Sigmoid colon (tissue), 7 donors: ENCODE measurements around the gene PTPN11. TPM values are rescaled to one million over a fixed set of nuclear protein-coding genes. Genes with fewer than 3 reads are reported as not detected.

Experiments
- DNase-seq: peaks from one replicate; pipeline ENCODE4 v3.0.0-alpha.2; 2019
- H3K27ac ChIP-seq, 4 donors: fragments of 200-600 bp; sonication (generic); one replicate each; pipeline ENCODE4 v1.5.1; 2016 to 2019; ENCODE audit warnings: mild to moderate bottlenecking in 1 of 4
- H3K27me3 ChIP-seq, 3 donors: fragments of 200-600 bp; sonication (generic); one replicate each; pipeline ENCODE4 v1.5.1; 2019; ENCODE audit warnings: mild to moderate bottlenecking in 1 of 3
- H3K36me3 ChIP-seq, 4 donors: fragments of 200-600 bp; sonication (generic); one replicate each; pipeline ENCODE4 v1.5.1; 2016 to 2019
- H3K4me1 ChIP-seq, 4 donors: fragments of 200-600 bp; sonication (generic); one replicate each; pipeline ENCODE4 v1.5.1; 2017 to 2019
- H3K4me3 ChIP-seq, 4 donors: fragments of 200-600 bp; sonication (generic); one replicate each; pipeline ENCODE4 v1.5.1; 2017 to 2019; ENCODE audit warnings: mild to moderate bottlenecking in 2 of 4, moderate library complexity in 1 of 4
- H3K9me3 ChIP-seq, 4 donors: fragments of 200-600 bp in 3 of 4; sonication (generic) in 3 of 4; one replicate each; pipeline versions ENCODE4 v1.5.1 to v1.6.1; 2013 to 2019
- CTCF ChIP-seq, 4 experiments: fragments of 450-650 bp in 3 of 4; fragments of 200-600 bp in 1 of 4; IDR thresholded peaks; one replicate each; pipeline ENCODE4 v1.5.1; 2016 to 2019; ENCODE audit warnings: antibody characterized with exemption in 4 of 4, mild to moderate bottlenecking in 3 of 4, moderate library complexity in 2 of 4
- EP300 ChIP-seq, 4 donors: sonication (generic); formaldehyde crosslinking; IDR thresholded peaks; one replicate each; pipeline ENCODE4 v1.6.1; 2017; ENCODE audit warnings: antibody characterized with exemption in 4 of 4
- POLR2A ChIP-seq, 2 donors: fragments of 450-650 bp; IDR thresholded peaks; one replicate each; pipeline ENCODE4 v1.6.1; 2016; ENCODE audit warnings: antibody characterized with exemption in 2 of 2, mild to moderate bottlenecking in 2 of 2, moderate library complexity in 2 of 2
- POLR2AphosphoS5 ChIP-seq, 4 donors: sonication (generic); formaldehyde crosslinking; IDR thresholded peaks; one replicate each; pipeline ENCODE4 v1.6.1; 2017; ENCODE audit warnings: antibody characterized with exemption in 4 of 4
- WGBS, 2 donors: extraction: QIAGEN DNeasy Blood & Tissue Kit; methylation state at CpG; one replicate each; pipeline ENCODE4 v1.1.7; 2013; 5-methylcytosine and 5-hydroxymethylcytosine counted together
- intact Hi-C: fragments of 100-400 bp; cut with DNase I; formaldehyde crosslinking; loops from one replicate; pipeline ENCODE4 v1.15.1; 2023
- polyA plus RNA-seq, 3 donors: library from polyadenylated mRNA; stranded (reverse); fragments of 200-250 nt; gene quantifications; one replicate each; pipeline ENCODE4 v1.2.3, GENCODE V29; 2013
- total RNA-seq, 4 donors: library from RNA; depleted of rRNA; stranded (reverse); fragments of >200 nt; gene quantifications; one replicate each; pipeline ENCODE4 v1.1.0, GENCODE V29; 2016
- donor health status: healthy with polysubstance abuse.
- donor health status: Bipolar disorder and iron deficiency.
- donor health status: healthy.

The PTPN11 gene
- total and polyA plus RNA-seq, 7 donors = 30.3 to 111 (median 81.6) TPM

GRCh38 chr12:112503512-112503911 lies 84.8 kb downstream of the PTPN11 start:
- no peaks in the 10 kb centered on the region for H3K9me3 ChIP-seq
- TF ChIP-seq EP300 (IDR thresholded peaks at IDR 0.05) (no peak), POLR2AphosphoS5 (IDR thresholded peaks at IDR 0.05) (no peak), CTCF (IDR thresholded peaks at IDR 0.05) (no peak), POLR2A (IDR thresholded peaks at IDR 0.05) (no peak)
- no peak overlapping the region for H3K4me3 ChIP-seq
- intact Hi-C loops = no loop called here
- H3K36me3 ChIP-seq = peaks cover 0 to 73% (median 47%) of the 10 kb centered on the region in 4 donors
- no peaks in the 10 kb centered on the region for H3K27me3 ChIP-seq
- H3K4me1 ChIP-seq = no peaks in the 10 kb centered on the region
- no peak for DNase-seq
- WGBS, 2 donors = 80 to 93% methylated on average over 4 of the region's 4 CpGs
- no peak overlapping the region for H3K27ac ChIP-seq

DNA sequence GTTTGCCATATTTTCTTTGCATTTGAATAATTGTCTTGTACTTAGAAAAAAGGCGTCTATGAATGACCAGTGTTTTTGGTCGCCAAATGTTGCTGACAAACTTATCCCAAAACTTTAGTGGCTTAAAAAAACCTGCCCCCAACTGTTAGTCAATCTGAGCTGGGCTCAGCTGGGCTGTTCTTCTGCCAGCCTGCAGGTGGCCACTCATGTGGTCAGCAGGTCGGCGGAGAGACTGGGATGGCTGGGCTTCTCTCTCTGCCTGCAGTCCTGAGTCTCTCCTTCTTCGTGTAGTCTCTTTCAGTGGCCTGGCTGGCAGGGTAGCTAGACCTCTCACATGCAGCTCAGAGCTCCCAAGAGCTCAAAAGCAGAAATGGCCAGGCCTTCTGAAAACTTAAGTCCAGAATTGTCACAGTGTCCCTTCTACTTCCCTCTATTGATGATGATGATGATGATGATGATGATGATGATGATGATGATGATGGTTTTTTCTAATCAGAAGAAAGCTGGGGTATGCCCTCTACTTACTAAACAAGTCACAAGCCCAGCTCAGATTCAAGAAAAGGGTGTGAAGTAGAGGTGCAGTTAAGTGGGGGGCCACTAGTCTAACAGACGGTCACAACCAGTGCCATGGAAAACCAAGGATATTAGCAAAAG lies 87.9 kb downstream of the PTPN11 start:
- Histone ChIP-seq H3K4me1 (no peaks in the 10 kb centered on the region), H3K27me3 (no peaks in the 10 kb centered on the region), H3K36me3 (peaks cover 0 to 77% (median 43%) of the 10 kb centered on the region in 4 donors), H3K27ac (no peak overlapping the region), H3K4me3 (no peak overlapping the region), H3K9me3 (no peaks in the 10 kb centered on the region)
- intact Hi-C loops = no loop called here
- TF ChIP-seq POLR2AphosphoS5 (IDR thresholded peaks at IDR 0.05) (no peak), EP300 (IDR thresholded peaks at IDR 0.05) (no peak), POLR2A (IDR thresholded peaks at IDR 0.05) (no peak), CTCF (IDR thresholded peaks at IDR 0.05) (no peak)
- WGBS, 2 donors = 96% methylated on average over 6 of the region's 6 CpGs
- no peak for DNase-seq

DNA sequence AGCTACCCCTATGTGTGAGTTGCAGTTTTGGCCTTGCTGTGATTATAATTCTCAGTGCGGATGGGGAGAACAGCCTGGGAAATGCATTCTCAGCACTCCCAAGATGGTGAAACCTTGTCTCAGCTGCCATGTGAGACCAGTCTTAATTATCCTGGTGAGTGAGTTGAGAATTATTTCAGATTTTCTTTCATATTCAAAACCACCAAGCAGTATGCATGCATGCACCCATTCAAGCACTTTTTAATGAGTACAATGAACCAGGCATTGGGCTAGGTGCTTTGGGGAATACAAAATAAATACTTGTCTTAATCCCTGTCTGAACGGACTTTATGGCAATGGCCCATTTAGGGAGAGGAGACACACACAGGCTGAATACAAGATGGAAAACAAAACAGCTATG lies 94.7 kb downstream of the PTPN11 start:
- no peaks in the 10 kb centered on the region for H3K4me1 ChIP-seq
- TF ChIP-seq CTCF (IDR thresholded peaks at IDR 0.05) (no peak), POLR2AphosphoS5 (IDR thresholded peaks at IDR 0.05) (no peak), EP300 (IDR thresholded peaks at IDR 0.05) (no peak), POLR2A (IDR thresholded peaks at IDR 0.05) (no peak)
- no peaks in the 10 kb centered on the region for H3K9me3 ChIP-seq
- no peak overlapping the region for H3K4me3 ChIP-seq
- DNase-seq = no peak
- no peaks in the 10 kb centered on the region for H3K27me3 ChIP-seq
- no peak overlapping the region for H3K27ac ChIP-seq
- intact Hi-C loops = no loop called here
- peaks cover 0 to 11% (median 0%) of the 10 kb centered on the region in 4 donors for H3K36me3 ChIP-seq
- WGBS, 2 donors = 75 to 90% methylated on average over 2 of the region's 2 CpGs

GRCh38 chr12:112514456-112514855 lies 95.7 kb downstream of the PTPN11 start:
- intact Hi-C loops = no loop called here
- 95 to 96% methylated on average over 5 of the region's 5 CpGs for WGBS, 2 donors
- Histone ChIP-seq H3K27ac (no peak overlapping the region), H3K4me3 (no peak overlapping the region), H3K4me1 (no peaks in the 10 kb centered on the region), H3K36me3 (peaks cover 0 to 11% (median 0%) of the 10 kb centered on the region in 4 donors), H3K9me3 (no peaks in the 10 kb centered on the region), H3K27me3 (no peaks in the 10 kb centered on the region)
- TF ChIP-seq EP300 (IDR thresholded peaks at IDR 0.05) = no peak
- TF ChIP-seq POLR2A (IDR thresholded peaks at IDR 0.05) = no peak
- TF ChIP-seq CTCF (IDR thresholded peaks at IDR 0.05) = no peak
- no peak for TF ChIP-seq POLR2AphosphoS5 (IDR thresholded peaks at IDR 0.05)
- no peak for DNase-seq
